RPMI8226 (cell line): ENCODE measurements around the gene NLRP12.
"Not testable (repeated sequence)": the region's sequence is repeated elsewhere in the genome, so short reads cannot be mapped to it uniquely, and the experiment has no call there.

Experiments
- DNase-seq: peaks from one replicate; pipeline ENCODE4 v3.0.0-alpha.2; 2015

NLRP12 gene, protein sequence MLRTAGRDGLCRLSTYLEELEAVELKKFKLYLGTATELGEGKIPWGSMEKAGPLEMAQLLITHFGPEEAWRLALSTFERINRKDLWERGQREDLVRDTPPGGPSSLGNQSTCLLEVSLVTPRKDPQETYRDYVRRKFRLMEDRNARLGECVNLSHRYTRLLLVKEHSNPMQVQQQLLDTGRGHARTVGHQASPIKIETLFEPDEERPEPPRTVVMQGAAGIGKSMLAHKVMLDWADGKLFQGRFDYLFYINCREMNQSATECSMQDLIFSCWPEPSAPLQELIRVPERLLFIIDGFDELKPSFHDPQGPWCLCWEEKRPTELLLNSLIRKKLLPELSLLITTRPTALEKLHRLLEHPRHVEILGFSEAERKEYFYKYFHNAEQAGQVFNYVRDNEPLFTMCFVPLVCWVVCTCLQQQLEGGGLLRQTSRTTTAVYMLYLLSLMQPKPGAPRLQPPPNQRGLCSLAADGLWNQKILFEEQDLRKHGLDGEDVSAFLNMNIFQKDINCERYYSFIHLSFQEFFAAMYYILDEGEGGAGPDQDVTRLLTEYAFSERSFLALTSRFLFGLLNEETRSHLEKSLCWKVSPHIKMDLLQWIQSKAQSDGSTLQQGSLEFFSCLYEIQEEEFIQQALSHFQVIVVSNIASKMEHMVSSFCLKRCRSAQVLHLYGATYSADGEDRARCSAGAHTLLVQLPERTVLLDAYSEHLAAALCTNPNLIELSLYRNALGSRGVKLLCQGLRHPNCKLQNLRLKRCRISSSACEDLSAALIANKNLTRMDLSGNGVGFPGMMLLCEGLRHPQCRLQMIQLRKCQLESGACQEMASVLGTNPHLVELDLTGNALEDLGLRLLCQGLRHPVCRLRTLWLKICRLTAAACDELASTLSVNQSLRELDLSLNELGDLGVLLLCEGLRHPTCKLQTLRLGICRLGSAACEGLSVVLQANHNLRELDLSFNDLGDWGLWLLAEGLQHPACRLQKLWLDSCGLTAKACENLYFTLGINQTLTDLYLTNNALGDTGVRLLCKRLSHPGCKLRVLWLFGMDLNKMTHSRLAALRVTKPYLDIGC

DNA sequence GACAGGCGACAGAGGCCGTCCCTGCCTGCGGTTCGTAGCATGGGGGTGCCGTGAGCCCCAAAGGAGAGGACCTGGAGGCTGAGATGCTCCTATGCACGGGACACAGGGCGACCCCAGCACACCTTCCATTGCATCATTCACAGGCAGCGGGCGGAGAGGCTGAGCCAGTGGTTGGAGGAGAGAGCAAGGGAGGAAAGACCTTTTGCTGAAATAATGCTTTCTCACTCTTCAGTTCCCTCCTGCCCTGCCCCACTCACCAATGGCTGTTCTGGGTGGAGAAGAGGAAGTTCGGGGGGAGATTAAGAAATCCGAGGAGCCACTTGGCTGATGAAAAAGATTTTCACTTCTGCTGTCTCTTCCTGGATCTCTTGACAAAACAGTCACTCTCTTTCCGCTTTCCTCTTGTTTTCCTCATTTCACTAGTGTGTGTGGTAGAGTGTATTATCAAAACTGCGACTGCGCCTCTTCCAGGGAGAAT, at the start of gene NLRP12:
Gene NLRP12, minus strand, starts transcription at position 181 of the 478 bp plus-strand sequence. Its CDS starts 140 bp downstream, at position 41.
- peak; percentile 65 for DNase-seq

DNA sequence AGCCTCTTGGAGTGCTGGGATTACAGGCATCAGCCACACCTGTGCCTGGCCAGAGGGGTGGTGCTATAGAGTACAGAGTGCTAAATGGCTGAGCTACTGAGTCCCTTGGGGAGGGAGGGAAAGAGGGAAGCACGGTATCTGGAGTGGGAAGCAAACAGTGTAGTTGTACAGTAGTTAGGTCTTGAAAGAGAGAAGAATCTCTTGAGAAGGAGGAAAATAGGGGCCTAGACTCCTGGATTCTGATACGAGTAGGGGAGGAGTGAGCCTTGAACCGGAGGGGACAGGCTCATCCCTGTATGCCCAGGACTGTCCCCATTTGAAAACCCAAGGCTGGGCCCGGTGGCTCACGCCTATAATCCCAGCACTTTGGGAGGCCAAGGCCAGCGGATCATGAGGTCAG, 48.6 kb upstream of the NLRP12 start:
- no peak for DNase-seq

DNA sequence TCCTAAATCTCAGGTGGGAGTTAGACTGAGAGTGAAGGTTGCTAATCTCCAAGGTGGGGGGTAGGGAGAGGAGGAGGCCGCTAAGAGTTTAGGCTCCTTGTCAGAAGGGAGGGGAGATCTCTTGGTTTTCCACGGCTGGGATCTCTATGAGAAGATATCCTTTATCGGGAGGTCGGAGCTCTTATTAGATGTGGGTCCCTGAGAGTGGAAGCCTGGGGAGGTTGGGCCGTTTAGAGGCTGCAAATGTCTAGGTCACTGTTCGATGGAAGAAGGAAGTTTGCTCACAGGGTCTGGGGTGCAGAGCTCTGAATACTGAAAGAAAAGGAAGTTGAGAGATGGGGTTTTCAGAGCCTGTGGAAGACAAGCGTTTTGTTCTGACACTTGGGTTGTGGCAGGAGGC, 47.3 kb upstream of the NLRP12 start:
- no peak for DNase-seq

DNA sequence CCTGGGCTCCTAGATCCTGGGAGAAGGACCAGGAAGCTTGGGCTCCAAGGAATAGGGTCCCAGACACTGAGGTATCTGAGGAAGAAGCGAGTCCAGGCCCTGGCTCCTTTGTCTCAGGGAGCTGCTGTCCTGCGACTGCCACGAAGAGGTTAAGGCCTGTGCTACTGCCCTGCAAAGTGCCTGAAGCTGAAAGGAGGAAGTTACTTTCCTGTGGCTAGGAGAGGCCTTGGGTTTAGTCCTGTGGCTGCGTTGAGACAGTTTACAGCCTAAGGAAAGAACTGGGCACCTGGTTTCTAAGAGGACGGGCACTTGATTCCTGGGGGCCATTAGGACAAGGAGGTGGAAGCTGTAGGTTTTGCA, 46.4 kb upstream of the NLRP12 start:
- peak; percentile 86 for DNase-seq

DNA sequence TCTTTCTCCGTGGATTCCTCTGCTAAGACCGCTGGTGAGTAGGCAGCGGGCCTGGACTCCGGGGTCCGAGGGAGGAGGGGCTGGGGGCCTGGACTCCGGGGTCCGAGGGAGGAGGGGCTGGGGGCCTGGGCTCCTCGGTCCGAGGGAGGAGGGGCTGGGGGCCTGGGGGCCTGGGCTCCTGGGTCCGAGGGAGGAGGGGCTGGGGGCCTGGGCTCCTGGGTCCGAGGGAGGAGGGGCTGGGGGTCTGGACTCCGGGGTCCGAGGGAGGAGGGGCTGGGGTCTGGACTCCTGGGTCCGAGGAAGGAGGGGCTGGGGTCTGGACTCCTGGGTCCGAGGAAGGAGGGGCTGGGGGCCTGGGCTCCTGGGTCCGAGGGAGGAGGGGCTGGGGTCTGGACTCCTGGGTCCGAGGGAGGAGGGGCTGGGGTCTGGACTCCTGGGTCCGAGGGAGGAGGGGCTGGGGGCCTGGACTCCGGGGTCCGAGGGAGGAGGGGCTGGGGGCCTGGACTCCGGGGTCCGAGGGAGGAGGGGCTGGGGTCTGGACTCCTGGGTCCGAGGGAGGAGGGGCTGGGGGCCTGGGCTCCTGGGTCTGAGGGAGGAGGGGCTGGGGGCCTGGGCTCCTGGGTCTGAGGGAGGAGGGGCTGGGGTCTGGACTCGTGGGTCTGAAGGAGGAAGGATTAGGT, 45.8 kb upstream of the NLRP12 start:
- DNase-seq: not testable (repeated sequence)

DNA sequence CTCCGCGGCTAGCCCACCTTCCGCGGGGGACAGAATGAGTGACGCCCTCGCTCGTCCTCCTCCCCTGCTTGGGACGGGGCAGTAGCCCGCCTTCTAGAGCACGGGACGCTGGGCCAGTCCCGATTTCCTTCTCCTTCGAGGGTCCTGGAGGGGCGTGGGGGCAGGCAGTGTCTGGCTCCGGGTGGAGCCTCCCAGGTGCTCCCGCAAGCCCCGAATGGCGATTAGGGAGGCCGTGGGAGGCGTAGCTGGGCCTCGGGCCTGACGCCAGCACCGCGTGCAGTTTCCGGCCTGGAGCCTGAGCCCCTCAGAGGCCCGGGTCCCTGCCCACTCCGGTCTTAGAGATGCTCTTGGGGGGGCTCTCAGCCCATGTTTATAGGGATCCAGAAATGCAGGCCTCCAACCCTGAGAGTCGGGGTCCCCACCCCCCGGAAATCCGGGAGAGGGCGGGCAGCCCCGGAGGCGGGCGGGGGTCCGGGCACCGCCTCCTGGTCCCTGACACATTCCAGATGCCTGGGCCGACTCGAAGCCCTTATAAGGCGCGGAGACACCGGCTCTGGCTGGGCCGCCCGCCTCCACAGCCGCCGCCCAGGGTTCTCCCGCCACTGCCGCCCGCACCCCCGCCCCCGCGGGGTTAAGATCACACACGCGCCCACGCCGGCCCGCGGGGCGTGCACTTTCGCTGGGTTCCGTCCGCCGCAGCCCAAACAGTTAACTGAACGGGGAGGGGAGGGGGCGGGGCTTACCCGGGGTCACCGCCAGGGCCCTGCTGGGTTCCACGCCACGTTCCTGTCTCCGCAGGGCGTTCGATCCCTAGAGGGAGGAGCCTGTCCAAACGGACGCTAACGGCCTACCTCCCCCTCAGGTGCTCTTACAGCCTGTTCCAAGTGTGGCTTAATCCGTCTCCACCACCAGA, 45.0 kb upstream of the NLRP12 start:
- peak; percentile 95 for DNase-seq

DNA sequence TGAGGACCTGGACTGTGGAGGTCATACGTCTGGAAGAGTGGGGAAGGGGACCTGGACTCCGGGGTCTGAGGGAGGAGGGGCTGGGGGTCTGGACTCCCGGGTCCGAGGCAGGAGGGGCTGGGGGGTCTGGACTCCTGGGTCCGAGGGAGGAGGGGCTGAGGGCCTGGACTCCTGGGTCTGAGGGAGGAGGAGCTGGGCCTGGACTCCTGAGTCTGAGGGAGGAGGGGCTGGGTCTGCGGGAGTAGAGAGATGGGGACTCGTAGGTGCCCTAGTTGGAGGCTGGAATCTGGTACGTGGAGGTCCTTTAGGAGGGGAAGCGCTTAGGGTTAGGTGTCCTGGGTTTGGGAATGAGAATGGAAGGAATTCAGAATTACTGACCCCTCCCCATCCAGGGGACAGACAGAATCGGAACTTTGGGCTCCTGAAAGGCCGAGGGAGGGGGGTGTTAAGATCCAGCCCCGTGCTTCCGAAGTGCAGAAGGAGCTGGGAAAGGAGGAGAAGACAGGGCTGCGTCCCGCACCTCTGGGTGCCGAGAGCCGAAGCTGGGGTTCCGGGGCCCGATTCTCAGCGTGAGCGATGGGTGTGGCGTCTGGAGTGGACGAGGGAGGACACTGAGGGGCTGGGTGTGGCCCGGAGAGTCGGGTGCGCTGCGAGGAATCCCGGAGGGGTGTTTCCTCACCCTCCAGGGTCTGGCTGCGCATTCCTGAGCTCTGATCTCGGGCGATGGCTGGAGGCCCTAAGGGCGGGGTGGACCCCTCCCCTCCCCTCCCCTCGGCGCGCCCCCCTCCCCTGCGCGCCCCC, 44.2 kb upstream of the NLRP12 start:
- peak; percentile 54 for DNase-seq

DNA sequence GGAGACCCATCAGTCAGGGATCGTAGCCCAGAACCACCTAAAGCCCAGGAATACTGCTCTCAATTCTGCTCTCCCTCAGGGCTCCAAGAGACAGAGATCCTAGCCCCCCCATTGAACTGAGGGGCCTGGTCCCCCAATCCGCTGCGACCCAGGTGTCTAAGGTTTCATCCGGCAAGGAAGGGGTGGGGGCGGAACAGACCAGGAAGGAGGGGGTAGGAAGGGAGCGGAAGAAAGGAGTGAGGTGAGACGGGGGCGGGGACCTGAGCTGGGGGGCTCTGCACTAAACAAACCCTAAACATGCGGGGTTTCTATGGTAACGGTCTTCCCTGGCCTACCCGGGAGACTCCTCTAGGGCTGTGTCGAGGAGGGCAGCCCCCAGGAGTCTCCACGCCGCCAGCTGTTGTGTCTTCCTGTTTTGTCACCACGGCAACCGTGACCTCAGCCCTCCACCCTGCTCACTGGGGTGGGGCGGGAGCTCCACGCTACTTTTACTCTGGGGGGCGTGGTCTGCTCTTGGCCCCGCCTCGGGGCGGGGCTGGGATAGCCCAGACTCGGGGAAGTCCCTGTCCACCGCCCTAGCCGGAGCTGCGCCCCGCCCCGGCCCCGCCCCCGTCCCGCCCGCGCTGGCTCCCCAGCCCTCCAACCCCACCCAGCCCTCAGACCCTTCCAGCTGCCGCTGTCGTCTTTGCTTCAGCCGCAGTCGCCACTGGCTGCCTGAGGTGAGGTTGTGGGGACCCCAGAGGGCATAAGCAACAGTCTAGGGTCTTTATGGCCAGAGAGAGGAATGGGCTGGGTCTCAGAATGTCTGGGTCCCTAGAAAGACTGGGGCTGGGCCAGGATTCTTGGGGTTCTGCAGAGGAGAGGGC, 43.3 kb upstream of the NLRP12 start, which contains the start of gene MYADM:
Gene MYADM, plus strand, starts transcription at position 659 of the 866 bp plus-strand sequence. CDS start 5,647 bp downstream, outside the sequence.
- DNase-seq: peak; percentile 98

DNA sequence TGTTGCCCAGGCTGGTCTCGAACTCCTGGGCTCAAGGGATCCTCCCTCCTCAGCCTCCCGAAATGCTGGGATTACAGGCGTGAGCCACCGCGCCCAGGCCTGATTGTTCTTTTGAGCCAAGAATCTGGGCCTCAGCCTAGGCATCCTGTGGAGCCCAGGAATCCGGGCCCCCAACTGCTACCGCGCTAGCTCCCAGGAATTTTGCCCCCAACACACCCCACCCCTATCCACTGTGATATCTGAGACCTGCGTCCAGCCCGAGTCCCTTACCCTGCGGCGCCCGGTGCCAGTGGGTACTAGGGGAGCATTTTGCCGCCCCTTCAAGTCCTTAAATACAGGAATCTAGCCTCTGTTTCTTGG, 42.7 kb upstream of the NLRP12 start:
- no peak for DNase-seq

DNA sequence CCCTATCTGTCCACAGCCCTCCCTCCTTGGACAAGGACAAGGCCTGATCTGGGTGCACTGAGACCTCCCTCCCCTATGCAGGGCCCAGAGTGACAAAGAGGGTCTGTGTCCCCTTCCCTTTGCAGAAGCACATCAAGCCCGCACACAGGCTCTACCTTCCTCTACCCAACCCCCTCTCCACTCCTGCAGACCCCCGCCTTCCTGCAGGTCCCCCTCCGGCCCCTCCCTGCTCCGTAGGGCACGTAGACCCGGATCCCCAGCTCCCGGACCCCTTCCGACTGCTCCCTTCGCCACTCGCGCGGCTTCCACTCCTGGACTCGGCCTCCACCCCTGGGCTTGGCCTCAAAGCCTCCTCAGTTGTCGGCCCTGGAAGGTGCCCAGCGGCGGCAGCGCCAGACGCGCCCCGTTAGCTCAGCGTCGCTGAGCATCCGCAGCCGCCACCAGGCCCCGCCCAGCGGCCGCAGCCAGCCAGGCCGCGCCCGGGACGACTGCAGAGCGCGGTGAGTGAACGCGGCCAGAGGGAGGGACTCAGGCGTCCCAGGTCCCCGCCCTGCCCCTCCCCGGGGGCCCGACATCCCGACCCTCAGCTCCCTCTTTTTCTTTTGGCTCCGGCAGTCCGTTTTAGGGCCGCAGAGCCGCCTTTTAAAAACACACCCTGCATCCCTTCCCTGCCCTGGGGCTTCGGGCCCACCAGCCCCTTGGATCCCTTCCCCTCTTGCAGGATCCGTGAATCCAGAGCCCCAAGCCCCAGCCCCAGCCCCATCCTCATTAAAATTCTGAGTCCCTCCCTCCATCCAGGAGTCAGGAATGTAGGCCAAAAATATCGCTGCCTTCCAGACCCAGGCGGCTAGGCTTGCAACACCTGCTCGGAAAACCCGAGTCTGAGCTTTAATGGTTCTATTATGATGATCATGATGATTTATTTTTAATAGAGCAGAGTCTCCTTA, 42.1 kb upstream of the NLRP12 start:
- DNase-seq: peak; percentile 83

DNA sequence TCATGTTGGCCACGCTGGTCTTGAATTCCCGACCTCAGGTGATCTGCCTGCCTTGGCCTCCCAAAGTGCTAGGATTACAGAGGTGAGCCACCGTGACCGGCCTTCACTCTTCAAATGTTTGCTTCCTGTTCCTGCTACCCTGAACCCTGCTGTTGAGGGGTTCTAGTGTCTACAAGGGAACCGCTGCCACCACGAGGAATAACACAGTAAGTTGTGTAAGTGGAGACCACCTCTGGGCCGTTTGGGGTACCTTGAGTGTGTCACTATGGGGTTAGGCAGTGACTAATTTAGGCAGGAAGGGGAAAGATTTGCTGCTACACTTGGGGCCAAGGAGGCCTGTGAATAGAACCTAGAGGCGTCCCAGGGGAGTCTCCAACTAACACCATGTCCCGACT, 41.4 kb upstream of the NLRP12 start:
- DNase-seq: no peak

DNA sequence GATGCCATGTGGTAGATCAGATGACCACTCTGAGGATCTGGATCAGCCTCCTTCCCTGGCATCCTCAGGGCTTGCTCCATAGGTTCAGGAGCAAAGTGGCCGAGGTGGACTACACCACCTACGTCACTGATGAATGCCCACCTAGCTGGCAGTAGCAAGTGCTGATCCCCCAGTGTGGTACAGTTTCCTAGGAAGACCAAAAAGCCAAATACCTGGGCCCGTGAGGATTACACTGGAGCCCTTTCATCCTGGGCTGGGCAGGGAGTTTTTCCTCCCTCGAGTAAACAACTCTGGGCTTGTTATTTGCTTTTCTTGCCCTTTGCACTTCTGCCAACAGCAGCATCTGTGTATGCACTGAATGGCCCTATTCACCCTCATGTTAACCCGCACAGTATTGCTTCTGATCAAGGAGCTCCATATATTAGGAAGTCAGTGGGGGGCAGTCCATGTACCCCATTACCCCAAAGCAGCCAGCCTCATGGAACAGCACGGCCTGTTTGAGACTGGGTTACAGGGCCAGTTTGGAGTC, 40.3 kb upstream of the NLRP12 start:
- no peak for DNase-seq

DNA sequence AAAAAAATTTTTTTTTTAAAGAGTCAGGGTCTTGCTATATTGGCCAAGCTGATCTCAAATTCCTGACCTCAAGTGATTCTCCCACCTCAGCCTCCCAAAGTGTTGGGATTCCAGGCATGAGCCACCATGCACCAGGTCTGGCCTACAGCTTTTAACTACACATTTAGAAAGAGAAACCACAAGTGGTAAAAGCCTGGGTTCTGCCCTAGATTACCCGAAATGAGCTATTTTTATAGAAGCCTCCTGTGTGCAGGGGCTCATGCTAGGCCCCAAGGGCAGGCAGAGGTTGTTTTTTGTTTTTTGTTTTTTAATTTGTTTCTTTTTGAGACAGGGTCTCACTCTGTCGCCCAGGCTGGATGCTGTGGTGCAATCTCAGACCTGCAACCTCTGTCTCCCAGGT, 29.6 kb upstream of the NLRP12 start:
- peak; percentile 60 for DNase-seq

DNA sequence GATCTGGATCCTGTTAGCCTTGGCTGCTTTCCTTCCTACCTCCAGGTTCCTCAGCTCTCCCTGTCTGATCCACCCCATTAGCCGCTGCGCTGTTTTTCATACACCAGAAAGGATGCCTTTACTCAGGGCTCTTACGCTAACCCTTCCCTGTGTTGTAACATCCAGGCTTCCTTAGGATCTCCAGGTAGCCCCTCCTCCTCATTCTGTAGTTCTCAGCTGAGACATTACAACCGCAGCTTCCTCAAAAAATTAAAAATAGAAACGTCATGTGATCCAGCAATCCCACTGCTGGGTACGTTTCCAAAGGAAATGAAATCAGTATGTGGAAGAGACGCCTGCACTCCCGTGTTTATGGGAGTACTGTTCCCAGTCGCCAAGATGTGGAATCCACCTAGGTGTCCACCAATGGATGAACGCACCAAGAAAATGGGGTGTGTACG, 25.1 kb upstream of the NLRP12 start:
- no peak for DNase-seq

DNA sequence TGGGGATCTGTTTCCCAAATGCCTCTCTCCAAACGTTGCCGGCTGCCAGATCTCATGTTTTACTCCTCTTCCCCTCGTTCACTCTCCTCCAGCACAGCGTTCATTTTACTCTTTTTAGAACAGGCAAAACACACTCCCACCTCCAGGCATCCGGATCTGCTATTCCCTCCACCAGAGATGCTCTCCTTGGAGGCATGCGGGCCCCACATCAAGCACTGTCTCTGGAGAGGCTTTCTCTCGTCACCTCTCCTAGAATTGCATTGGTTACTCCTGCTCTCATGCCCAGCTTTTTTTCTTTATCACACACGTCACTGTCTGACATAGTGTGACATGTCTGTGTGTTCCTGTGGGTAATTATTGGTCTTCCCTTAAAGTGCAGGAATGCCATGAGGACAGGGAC, 23.4 kb upstream of the NLRP12 start:
- no peak for DNase-seq

DNA sequence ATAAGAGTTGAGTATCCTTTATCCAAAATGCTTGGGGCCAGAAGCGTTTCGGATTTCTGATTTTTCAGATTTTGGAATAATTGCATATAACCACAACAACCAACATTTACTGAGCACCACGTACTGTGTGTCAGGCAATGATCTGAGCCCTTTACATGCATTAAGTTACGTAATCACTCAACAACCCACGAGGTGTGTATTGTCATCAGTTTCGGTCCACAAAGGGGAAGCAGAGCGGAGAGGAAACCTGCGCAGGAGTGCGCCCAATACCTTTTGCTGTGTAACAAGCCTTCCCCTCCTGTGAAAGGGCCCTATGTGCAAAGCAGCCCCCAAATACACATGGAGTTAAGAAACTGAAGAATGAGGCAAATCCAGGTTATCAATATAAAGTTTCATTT, 20.7 kb upstream of the NLRP12 start:
- DNase-seq: no peak

DNA sequence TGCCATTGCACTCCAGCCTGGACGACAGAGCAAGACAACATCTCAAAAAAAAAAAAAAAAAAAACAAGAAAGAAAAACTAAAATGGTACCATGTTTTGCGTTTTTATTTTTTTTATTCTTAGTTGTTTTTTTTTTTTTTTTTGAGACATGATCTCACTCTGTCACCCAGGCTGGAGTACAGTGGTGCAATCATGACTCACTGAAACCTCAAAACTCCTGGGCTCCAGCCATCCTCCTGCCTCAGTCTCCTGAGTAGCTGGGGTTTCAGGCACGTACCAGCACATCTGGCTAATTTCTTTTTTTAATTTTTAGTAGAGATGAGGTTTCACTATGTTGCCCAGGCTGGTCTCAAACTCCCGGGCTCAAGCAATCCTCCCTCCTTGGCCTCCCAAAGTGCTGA, 16.8 kb upstream of the NLRP12 start:
- not testable (repeated sequence) for DNase-seq

DNA sequence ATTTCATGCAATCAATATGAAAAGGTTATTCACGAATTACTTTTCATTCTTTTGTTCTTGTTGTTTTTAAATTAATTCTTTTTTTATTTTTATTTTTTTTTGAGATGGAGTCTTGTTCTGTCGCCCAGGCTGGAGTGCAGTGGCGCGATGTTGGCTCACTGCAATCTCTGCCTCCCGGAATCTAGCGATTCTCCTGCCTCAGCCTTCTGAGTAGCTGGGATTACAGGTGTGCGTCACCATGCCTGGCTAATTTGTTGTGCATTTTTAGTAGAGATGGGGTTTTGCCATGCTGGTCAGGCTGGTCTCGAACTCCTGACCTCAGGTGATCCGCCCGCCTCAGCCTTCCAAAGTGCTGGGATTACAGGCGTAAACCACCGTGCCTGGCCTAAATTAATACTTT, 16.1 kb upstream of the NLRP12 start:
- not testable (repeated sequence) for DNase-seq
